ENCODE measurements around the gene NCOR2. TPM values are rescaled to one million over a fixed set of nuclear protein-coding genes. Genes with fewer than 3 reads are reported as not detected.
A peak's percentile ranks its signal among the peaks of the same experiment; 100 is the strongest.

The NCOR2 gene
- total and polyA plus RNA-seq, 8 donors = 49.6 to 148 (median 98.6) TPM

DNA sequence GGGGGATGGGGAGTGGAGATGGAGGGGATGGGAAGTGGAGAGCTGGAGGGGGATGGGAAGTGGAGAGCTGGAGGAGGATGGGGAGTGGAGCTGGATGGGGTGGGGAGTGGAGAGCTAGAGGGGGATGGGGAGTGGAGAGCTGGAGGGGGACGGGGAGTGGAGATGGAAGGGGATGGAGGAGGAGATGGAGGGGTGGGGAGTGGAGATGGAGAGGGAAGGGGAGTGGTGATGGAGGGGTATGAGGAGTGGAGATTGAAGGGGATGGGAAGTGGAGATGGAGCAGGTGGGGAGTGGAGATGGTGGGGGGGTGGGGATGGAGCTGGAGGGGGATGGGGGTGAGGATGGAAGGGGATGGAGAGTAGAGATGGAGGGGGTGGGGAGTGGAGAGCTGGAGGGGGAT is 26.1 kb downstream of the NCOR2 start:
- FAIRE-seq (no peak), DNase-seq (no peak), ATAC-seq (no peak)
- 79 to 88% methylated on average over 1 of the region's 1 CpG for WGBS, 2 donors
- Histone ChIP-seq H3K9me3 (no peaks in the 10 kb centered on the region), H3K27me3 (no peaks in the 10 kb centered on the region), H3K4me3 (no peak overlapping the region), H3K36me3 (no peaks in the 10 kb centered on the region), H3K27ac (no peak overlapping the region), H3K4me1 (peaks cover 10 to 19% (median 13%) of the 10 kb centered on the region in 3 donors)
- no peak for TF ChIP-seq CTCF (IDR thresholded peaks at IDR 0.05)
- intact Hi-C loops (cut with DNase I) = no loop called here

GRCh38 chr12:124539084-124540041 is 28.0 kb downstream of the NCOR2 start:
- TF ChIP-seq CTCF (IDR thresholded peaks at IDR 0.05) = no peak
- H3K27me3 ChIP-seq = no peaks in the 10 kb centered on the region
- H3K9me3 ChIP-seq = no peaks in the 10 kb centered on the region
- DNase-seq = no peak
- peak overlapping the region in 1 of 4 donors; percentile 59 for H3K27ac ChIP-seq
- H3K4me1 ChIP-seq = peaks cover 10 to 19% (median 13%) of the 10 kb centered on the region in 3 donors
- FAIRE-seq = no peak
- no peak for ATAC-seq
- 89 to 93% methylated on average over 35 to 37 of the region's 37 CpGs for WGBS, 2 donors
- H3K4me3 ChIP-seq = no peak overlapping the region
- intact Hi-C loops (cut with DNase I) = no loop called here
- no peaks in the 10 kb centered on the region for H3K36me3 ChIP-seq

GRCh38 chr12:124538194-124539082 is 29.0 kb downstream of the NCOR2 start:
- peak in 3 of 4 donors; percentile 6 to 34 (median 23) for ATAC-seq

GRCh38 chr12:124537525-124538193 is 29.8 kb downstream of the NCOR2 start:
- intact Hi-C loops (cut with DNase I) = no loop called here
- FAIRE-seq (no peak), ATAC-seq (peak; percentile 35 to 62 (median 59)), DNase-seq (no peak)
- Histone ChIP-seq H3K27ac (peak overlapping the region; percentile 7 to 59 (median 26)), H3K36me3 (no peaks in the 10 kb centered on the region), H3K9me3 (no peaks in the 10 kb centered on the region), H3K4me3 (no peak overlapping the region), H3K4me1 (peaks cover 10 to 19% (median 13%) of the 10 kb centered on the region in 3 donors), H3K27me3 (no peaks in the 10 kb centered on the region)
- WGBS, 2 donors = 35 to 48% methylated on average over 12 of the region's 12 CpGs
- TF ChIP-seq CTCF (IDR thresholded peaks at IDR 0.05) = no peak

More at GRCh38 chr12:124538194-124539082, 29.0 kb downstream of the NCOR2 start:
- Histone ChIP-seq H3K36me3 (no peaks in the 10 kb centered on the region), H3K9me3 (no peaks in the 10 kb centered on the region), H3K4me1 (peaks cover 10 to 19% (median 13%) of the 10 kb centered on the region in 3 donors), H3K27me3 (no peaks in the 10 kb centered on the region), H3K4me3 (no peak overlapping the region), H3K27ac (peak overlapping the region; percentile 7 to 59 (median 26))
- DNase-seq (no peak), FAIRE-seq (no peak)
- 52 to 54% methylated on average over 21 to 22 of the region's 22 CpGs for WGBS, 2 donors
- intact Hi-C loops (cut with DNase I) = no loop called here
- no peak for TF ChIP-seq CTCF (IDR thresholded peaks at IDR 0.05)

Measured in pancreas (tissue), 10 donors.